HepG2 (cell line): Measurements from ENCODE around the gene FRMD5. TPM values are rescaled to one million over a fixed set of nuclear protein-coding genes. Genes with fewer than 3 reads are reported as not detected.

Experiments used
- ETV6 ChIP-seq: sonication (generic); formaldehyde crosslinking; conservative IDR thresholded peaks from 2 replicates; pipeline ENCODE4 v1.4.0; 2020; ENCODE audit warnings: missing genetic modification reagents
- FOSL2 ChIP-seq: sonication (generic); formaldehyde crosslinking; IDR thresholded peaks from 2 replicates; pipeline ENCODE4 v1.4.0; 2020; ENCODE audit warnings: missing genetic modification reagents
- FOXA1 ChIP-seq, 2 experiments: fragments of 450-650 bp in 1 of 2; sonication (generic) in 1 of 2; formaldehyde crosslinking in 1 of 2; IDR thresholded peaks; 2 replicates each; pipeline versions ENCODE4 v1.4.0 to v1.6.1; 2016 to 2020; ENCODE audit warnings: missing genetic modification reagents in 1 of 2
- FUBP1 ChIP-seq: sonication (generic); formaldehyde crosslinking; IDR thresholded peaks from 2 replicates; pipeline ENCODE4 v1.5.1; 2020; ENCODE audit warnings: missing genetic modification reagents, mild to moderate bottlenecking, borderline replicate concordance
- HMG20A ChIP-seq: IDR thresholded peaks from 2 replicates; pipeline ENCODE4 v1.6.1; 2016; ENCODE audit warnings: borderline replicate concordance
- HMGA1 ChIP-seq: sonication (generic); formaldehyde crosslinking; conservative IDR thresholded peaks from 2 replicates; pipeline ENCODE4 v1.4.0; 2020; ENCODE audit warnings: missing genetic modification reagents
- LCORL ChIP-seq, 2 experiments: fragments of 450-650 bp in 1 of 2; sonication (generic) in 1 of 2; formaldehyde crosslinking in 1 of 2; IDR thresholded peaks; 2 replicates each; pipeline versions ENCODE4 v1.5.0 to v1.6.1; 2017 to 2020; ENCODE audit warnings: antibody characterized with exemption in 1 of 2, missing genetic modification reagents in 1 of 2
- NR2F1 ChIP-seq, 2 experiments: fragments of 450-650 bp in 1 of 2; formaldehyde crosslinking in 1 of 2; IDR thresholded peaks; 2 replicates each; pipeline versions ENCODE4 v1.5.0 to v1.6.1; 2016 to 2020; ENCODE audit warnings: mild to moderate bottlenecking in 1 of 2, missing compliant biosample characterization in 1 of 2, missing genetic modification reagents in 1 of 2, moderate library complexity in 1 of 2
- PHF20 ChIP-seq: sonication (generic); formaldehyde crosslinking; IDR thresholded peaks from 2 replicates; pipeline ENCODE4 v1.5.0; 2020; ENCODE audit warnings: mild to moderate bottlenecking, missing genetic modification reagents
- RARG ChIP-seq: sonication (generic); formaldehyde crosslinking; IDR thresholded peaks from 2 replicates; pipeline ENCODE4 v1.4.0; 2020; ENCODE audit warnings: low read depth, mild to moderate bottlenecking, missing genetic modification reagents
- UBTF ChIP-seq: sonication (generic); formaldehyde crosslinking; IDR thresholded peaks from 2 replicates; pipeline ENCODE4 v1.4.0; 2020; ENCODE audit warnings: mild to moderate bottlenecking, missing genetic modification reagents
- ZBTB49 ChIP-seq: sonication (generic); formaldehyde crosslinking; IDR thresholded peaks from 2 replicates; pipeline ENCODE4 v1.4.0; 2020; ENCODE audit warnings: missing genetic modification reagents, borderline replicate concordance
- ZFP37 ChIP-seq: sonication (generic); formaldehyde crosslinking; IDR thresholded peaks from 2 replicates; pipeline ENCODE4 v1.4.0; 2020; ENCODE audit warnings: missing genetic modification reagents, borderline replicate concordance
- ZNF138 ChIP-seq: sonication (generic); formaldehyde crosslinking; IDR thresholded peaks from 2 replicates; pipeline ENCODE4 v1.5.0; 2020; ENCODE audit warnings: mild to moderate bottlenecking, low read depth, missing genetic modification reagents
- ZNF281 ChIP-seq: sonication (generic); formaldehyde crosslinking; IDR thresholded peaks from 2 replicates; pipeline ENCODE4 v1.4.0; 2020; ENCODE audit warnings: missing genetic modification reagents, borderline replicate concordance
- ZNF709 ChIP-seq: sonication (generic); formaldehyde crosslinking; IDR thresholded peaks from 2 replicates; pipeline ENCODE4 v1.5.0; 2020; ENCODE audit warnings: mild to moderate bottlenecking, missing genetic modification reagents
- polyA plus RNA-seq, 8 experiments: library from polyadenylated mRNA; depleted of rRNA in 3 of 8; stranded (reverse) in 7 of 8; unstranded in 1 of 8; fragments of >200 nt; fragmentation: Illumina TruSeq in 4 of 8; extraction: Trizol in 4 of 8; gene quantifications; 2 replicates each; pipeline versions ENCODE4 v1.2.1 to v1.2.3, GENCODE V29; 2011 to 2016; ENCODE audit warnings: low read depth in 4 of 8, missing spikeins in 1 of 8, mixed read lengths in 1 of 8; ENCODE audit not compliant: insufficient read depth in 1 of 8
- total RNA-seq, 5 experiments: library from RNA; depleted of rRNA; stranded (reverse); fragments of >200 nt; fragmentation: Illumina TruSeq; extraction: Trizol; gene quantifications; 2 replicates each; pipeline ENCODE4 v1.2.3, GENCODE V29; 2016; ENCODE audit warnings: low read depth in 1 of 5
- TF ChIP-seq, protein P1 (sequence below): sonication (generic); formaldehyde crosslinking; IDR thresholded peaks from 2 replicates; pipeline ENCODE4 v1.4.0; 2020; ENCODE audit warnings: mild to moderate bottlenecking, missing genetic modification reagents
- TF ChIP-seq, protein P2 (sequence below): IDR thresholded peaks from 2 replicates; pipeline ENCODE4 v1.6.1; 2016; ENCODE audit warnings: low read depth

FRMD5 gene
- total and polyA plus RNA-seq, 2 of the 13 experiments (the other 11 are each of a cell fraction or from before 2014, with no cell fraction given) = 0.93 to 1.5 TPM

- TF ChIP-seq UBTF = no peak
- no peak for TF ChIP-seq HMG20A (CRISPR knock-in tag)
- TF ChIP-seq, protein P1, sequence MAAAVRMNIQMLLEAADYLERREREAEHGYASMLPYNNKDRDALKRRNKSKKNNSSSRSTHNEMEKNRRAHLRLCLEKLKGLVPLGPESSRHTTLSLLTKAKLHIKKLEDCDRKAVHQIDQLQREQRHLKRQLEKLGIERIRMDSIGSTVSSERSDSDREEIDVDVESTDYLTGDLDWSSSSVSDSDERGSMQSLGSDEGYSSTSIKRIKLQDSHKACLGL (CRISPR knock-in tag) = no peak
- no peak for TF ChIP-seq ZNF138 (CRISPR knock-in tag)
- no peak for TF ChIP-seq RARG (CRISPR knock-in tag)
- TF ChIP-seq ZNF281 (CRISPR knock-in tag) = peak; percentile 78
- TF ChIP-seq LCORL (IDR thresholded peaks at IDR 0.05) = no peak
- TF ChIP-seq LCORL (CRISPR knock-in tag; IDR thresholded peaks at IDR 0.05) = no peak
- TF ChIP-seq FOSL2 (CRISPR knock-in tag) = 0 out of 2 replicates have a peak, but pooled peaks have one; percentile 7
- TF ChIP-seq ZNF709 (CRISPR knock-in tag) = no peak
- TF ChIP-seq, protein P2, sequence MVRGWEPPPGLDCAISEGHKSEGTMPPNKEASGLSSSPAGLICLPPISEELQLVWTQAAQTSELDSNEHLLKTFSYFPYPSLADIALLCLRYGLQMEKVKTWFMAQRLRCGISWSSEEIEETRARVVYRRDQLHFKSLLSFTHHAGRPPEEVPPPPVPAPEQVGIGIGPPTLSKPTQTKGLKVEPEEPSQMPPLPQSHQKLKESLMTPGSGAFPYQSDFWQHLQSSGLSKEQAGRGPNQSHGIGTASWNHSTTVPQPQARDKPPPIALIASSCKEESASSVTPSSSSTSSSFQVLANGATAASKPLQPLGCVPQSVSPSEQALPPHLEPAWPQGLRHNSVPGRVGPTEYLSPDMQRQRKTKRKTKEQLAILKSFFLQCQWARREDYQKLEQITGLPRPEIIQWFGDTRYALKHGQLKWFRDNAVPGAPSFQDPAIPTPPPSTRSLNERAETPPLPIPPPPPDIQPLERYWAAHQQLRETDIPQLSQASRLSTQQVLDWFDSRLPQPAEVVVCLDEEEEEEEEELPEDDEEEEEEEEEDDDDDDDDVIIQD = no peak
- TF ChIP-seq NR2F1 (CRISPR knock-in tag; IDR thresholded peaks at IDR 0.05) = no peak
- no peak for TF ChIP-seq ETV6 (CRISPR knock-in tag)
- TF ChIP-seq FUBP1 (CRISPR knock-in tag) = no peak
- no peak for TF ChIP-seq PHF20 (CRISPR knock-in tag)
- TF ChIP-seq FOXA1 (IDR thresholded peaks at IDR 0.05) = no peak
- no peak for TF ChIP-seq FOXA1 (CRISPR knock-in tag; IDR thresholded peaks at IDR 0.05)
- no peak for TF ChIP-seq ZBTB49 (CRISPR knock-in tag)
- no peak for TF ChIP-seq ZFP37 (CRISPR knock-in tag)
- TF ChIP-seq HMGA1 (CRISPR knock-in tag) = no peak
Measured at GRCh38 chr15:43903864-43904290, 291.2 kb downstream of the FRMD5 start (continued).
